Endothelial cell of umbilical vein (primary cell): ENCODE data around the gene CELF2. TPM values are rescaled to one million over a fixed set of nuclear protein-coding genes. Genes with fewer than 3 reads are reported as not detected.

Source experiments
- BruUV-seq: library from RNA; stranded (reverse); fragments of 400-500 nt; replicated peaks from 2 replicates; lab custom pipeline; 2021; lab: Mats Ljungman, UMichigan
- CTCF ChIA-PET: fragments of 300-600, 350-600 bp; sonication (Branson Sonifier 250); formaldehyde crosslinking; loops from one replicate; lab custom pipeline; 2021; ENCODE audit warnings: antibody characterized with exemption, inconsistent platforms; lab: Charles Lee
- POLR2A ChIA-PET: fragments of 300-600, 350-600 bp; sonication (Branson Sonifier 250); formaldehyde crosslinking; loops from one replicate; lab custom pipeline; 2021; ENCODE audit warnings: antibody characterized with exemption, inconsistent platforms; lab: Charles Lee
- DNase-seq: peaks from one replicate; pipeline ENCODE4 v3.0.0-alpha.2; 2011; ENCODE audit warnings: low read depth, low spot score
- FAIRE-seq: peaks from 2 replicates; lab custom pipeline; 2011; peaks lifted over from hg19 to GRCh38; lab: Jason Lieb, UNC
- H2AFZ ChIP-seq: 2 replicates; pipeline ENCODE4 v1.6.0; 2012; ENCODE audit warnings: low read depth, low read length, control low read depth, inconsistent platforms
- H3K27ac ChIP-seq: 2 replicates; pipeline ENCODE4 v1.5.1; 2011; ENCODE audit warnings: low read depth, mild to moderate bottlenecking, control low read depth, low read length, moderate library complexity; ENCODE audit not compliant: insufficient read depth
- H3K27me3 ChIP-seq, 2 experiments: 2 replicates each; pipeline versions ENCODE4 v1.6.0 to v1.6.1; 2011; ENCODE audit warnings: low read length in 2 of 2, mixed read lengths in 1 of 2; ENCODE audit not compliant: control insufficient read depth in 2 of 2, insufficient read depth in 2 of 2
- H3K36me3 ChIP-seq, 2 experiments: 2 replicates in 1 of 2; 3 replicates in 1 of 2; pipeline ENCODE4 v1.5.1; 2011; ENCODE audit warnings: low read length in 2 of 2, mild to moderate bottlenecking in 1 of 2, moderate library complexity in 1 of 2; ENCODE audit not compliant: control insufficient read depth in 2 of 2, insufficient read depth in 2 of 2; ENCODE audit errors: extremely low read depth in 1 of 2
- H3K4me1 ChIP-seq: 3 replicates; pipeline ENCODE4 v1.5.1; 2011; ENCODE audit warnings: mild to moderate bottlenecking, low read length; ENCODE audit not compliant: control insufficient read depth, insufficient read depth; ENCODE audit errors: extremely low read depth
- H3K4me2 ChIP-seq: 2 replicates; pipeline ENCODE4 v1.6.1; 2011; ENCODE audit warnings: low read length, control low read depth, mixed read lengths; ENCODE audit not compliant: insufficient read depth
- H3K4me3 ChIP-seq, 3 experiments: fragments of 200-600 bp in 1 of 3; sonication (generic), shearing (Covaris generic) in 1 of 3; replicated peaks in 1 of 3; 2 replicates each; pipeline ENCODE4 v1.5.1; 2011 to 2016; ENCODE audit warnings: control low read depth in 3 of 3, low read length in 3 of 3, mild to moderate bottlenecking in 2 of 3, inconsistent platforms in 1 of 3, low read depth in 1 of 3, moderate library complexity in 1 of 3; ENCODE audit not compliant: insufficient read depth in 1 of 3
- H3K79me2 ChIP-seq: 2 replicates; pipeline ENCODE4 v1.6.0; 2012; ENCODE audit warnings: low read length, inconsistent platforms; ENCODE audit not compliant: control insufficient read depth, insufficient read depth
- H3K9ac ChIP-seq: replicated peaks from 2 replicates; pipeline ENCODE3; 2011; ENCODE audit warnings: low read length, control low read depth; ENCODE audit not compliant: insufficient read depth; ENCODE audit errors: extremely low read depth
- H3K9me1 ChIP-seq: replicated peaks from 3 replicates; pipeline ENCODE4 v1.6.0; 2011; ENCODE audit warnings: mild to moderate bottlenecking, low read length; ENCODE audit not compliant: control insufficient read depth, insufficient read depth; ENCODE audit errors: extremely low read depth
- H3K9me3 ChIP-seq: replicated peaks from 2 replicates; pipeline ENCODE4 v1.5.1; 2012; ENCODE audit warnings: low read length, inconsistent platforms; ENCODE audit not compliant: control insufficient read depth, insufficient read depth
- H4K20me1 ChIP-seq: replicated peaks from 2 replicates; pipeline ENCODE3; 2011; ENCODE audit warnings: mild to moderate bottlenecking, low read length; ENCODE audit not compliant: control insufficient read depth, insufficient read depth; ENCODE audit errors: extremely low read depth
- EZH2 ChIP-seq: IDR thresholded peaks from 2 replicates; pipeline ENCODE4 v1.6.1; 2012; ENCODE audit warnings: borderline replicate concordance, low read depth, mild to moderate bottlenecking, moderate library complexity, low read length, inconsistent platforms; ENCODE audit not compliant: severe bottlenecking
- GATA2 ChIP-seq: IDR thresholded peaks from 2 replicates; pipeline ENCODE4 v1.7.0; 2011; ENCODE audit warnings: low read depth, mild to moderate bottlenecking, moderate library complexity, mixed read lengths, low read length; ENCODE audit not compliant: insufficient read length, insufficient read depth
- JUN ChIP-seq: IDR thresholded peaks from 2 replicates; pipeline ENCODE4 v1.6.1; 2011; ENCODE audit warnings: borderline replicate concordance, low read depth; ENCODE audit not compliant: insufficient read length, insufficient read depth
- POLR2A ChIP-seq: IDR thresholded peaks from 2 replicates; pipeline ENCODE4 v1.6.1; 2012; ENCODE audit warnings: low read depth, mild to moderate bottlenecking, control low read depth, low read length
- dilution Hi-C: fragments of 300-500 bp; cut with MboI; formaldehyde crosslinking; loops from one replicate; pipeline ENCODE4 v1.15.0; 2019; ENCODE audit warnings: low sequenced_read_pairs; ENCODE audit not compliant: extremely low pct_ligation_motif_present
- intact Hi-C: fragments of 100-400 bp; cut with micrococcal nuclease; formaldehyde crosslinking; loops from one replicate; pipeline ENCODE4 v1.10.0; 2022
- polyA plus RNA-seq, 4 experiments: library from polyadenylated mRNA; depleted of rRNA in 3 of 4; stranded (reverse) in 3 of 4; unstranded in 1 of 4; fragments of >200 nt; gene quantifications; 2 replicates each; pipeline versions ENCODE4 v1.2.1 to v1.2.3, GENCODE V29; 2011 to 2012; ENCODE audit warnings: missing spikeins in 1 of 4
- total RNA-seq: library from RNA; stranded (reverse); gene quantifications from 2 replicates; pipeline ENCODE4 v1.2.3, GENCODE V29; 2021
- TF ChIP-seq, protein P1 (sequence below), 2 donors: IDR thresholded peaks; 1 replicate in 1 of 2; 2 replicates in 1 of 2; pipeline ENCODE4 v1.5.1; 2011; ENCODE audit warnings: low read length in 2 of 2, mild to moderate bottlenecking in 2 of 2, moderate library complexity in 2 of 2, control low read depth in 1 of 2, inconsistent platforms in 1 of 2, low read depth in 1 of 2; ENCODE audit not compliant: insufficient read depth in 1 of 2; ENCODE audit errors: extremely low read depth in 1 of 2
- TF ChIP-seq, protein P2 (sequence below): IDR thresholded peaks from 2 replicates; pipeline ENCODE4 v1.6.1; 2011; ENCODE audit not compliant: insufficient read depth, insufficient read length

CELF2 gene
- total and polyA plus RNA-seq, 2 donors (not counting 3 experiments of a cell fraction or from before 2014, with no cell fraction given), result 21.6 to 42.6 TPM

DNA sequence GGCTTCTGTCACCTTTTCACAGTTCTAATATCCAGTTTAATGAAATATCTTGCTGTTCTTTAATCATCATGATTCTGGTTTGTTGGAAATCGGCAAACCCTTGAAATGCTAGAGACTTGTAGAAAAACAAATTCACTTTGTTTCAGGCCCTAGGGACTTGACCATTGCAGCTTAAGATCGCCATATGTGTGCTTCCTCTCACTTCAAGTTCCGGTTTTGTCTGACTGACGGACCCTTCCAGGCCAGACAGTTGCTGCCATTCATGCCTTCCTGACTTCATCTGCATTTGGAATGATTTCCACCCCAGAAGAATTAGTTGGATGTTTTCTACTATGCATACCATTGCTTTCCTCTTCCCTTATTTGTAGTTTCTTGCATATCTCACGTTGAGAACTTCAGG, 125.6 kb downstream of the CELF2 start:
- H3K4me2 ChIP-seq, result no peak overlapping the region
- FAIRE-seq, result no peak
- H3K4me3 ChIP-seq, result no peak overlapping the region
- intact Hi-C loops (no loop called here), dilution Hi-C loops (no loop called here)
- H4K20me1 ChIP-seq, result no peaks in the 10 kb centered on the region
- no peaks in the 10 kb centered on the region for H3K27me3 ChIP-seq
- POLR2A ChIA-PET, result no interaction called here
- H3K36me3 ChIP-seq, result no peaks in the 10 kb centered on the region
- no peaks in the 10 kb centered on the region for H3K9me3 ChIP-seq
- H3K27ac ChIP-seq, result no peak overlapping the region
- H3K79me2 ChIP-seq, result no peaks in the 10 kb centered on the region
- H3K9me1 ChIP-seq, result no peaks in the 10 kb centered on the region
- CTCF ChIA-PET, result no interaction called here
- H2AFZ ChIP-seq, result no peak overlapping the region
- H3K9ac ChIP-seq, result no peak overlapping the region
- BruUV-seq, result no TSS peak
- H3K4me1 ChIP-seq, result peaks cover 13% of the 10 kb centered on the region
- no peak for TF ChIP-seq POLR2A
- TF ChIP-seq, protein P1, sequence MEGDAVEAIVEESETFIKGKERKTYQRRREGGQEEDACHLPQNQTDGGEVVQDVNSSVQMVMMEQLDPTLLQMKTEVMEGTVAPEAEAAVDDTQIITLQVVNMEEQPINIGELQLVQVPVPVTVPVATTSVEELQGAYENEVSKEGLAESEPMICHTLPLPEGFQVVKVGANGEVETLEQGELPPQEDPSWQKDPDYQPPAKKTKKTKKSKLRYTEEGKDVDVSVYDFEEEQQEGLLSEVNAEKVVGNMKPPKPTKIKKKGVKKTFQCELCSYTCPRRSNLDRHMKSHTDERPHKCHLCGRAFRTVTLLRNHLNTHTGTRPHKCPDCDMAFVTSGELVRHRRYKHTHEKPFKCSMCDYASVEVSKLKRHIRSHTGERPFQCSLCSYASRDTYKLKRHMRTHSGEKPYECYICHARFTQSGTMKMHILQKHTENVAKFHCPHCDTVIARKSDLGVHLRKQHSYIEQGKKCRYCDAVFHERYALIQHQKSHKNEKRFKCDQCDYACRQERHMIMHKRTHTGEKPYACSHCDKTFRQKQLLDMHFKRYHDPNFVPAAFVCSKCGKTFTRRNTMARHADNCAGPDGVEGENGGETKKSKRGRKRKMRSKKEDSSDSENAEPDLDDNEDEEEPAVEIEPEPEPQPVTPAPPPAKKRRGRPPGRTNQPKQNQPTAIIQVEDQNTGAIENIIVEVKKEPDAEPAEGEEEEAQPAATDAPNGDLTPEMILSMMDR (IDR thresholded peaks at IDR 0.05; ENCODE audit: extremely low read depth in 1 of 2, insufficient read depth in 1 of 2, low read depth in 1 of 2, low read length in 2 of 2), result no peak
- TF ChIP-seq EZH2, result no peak
- TF ChIP-seq JUN, result no peak
- TF ChIP-seq, protein P2, sequence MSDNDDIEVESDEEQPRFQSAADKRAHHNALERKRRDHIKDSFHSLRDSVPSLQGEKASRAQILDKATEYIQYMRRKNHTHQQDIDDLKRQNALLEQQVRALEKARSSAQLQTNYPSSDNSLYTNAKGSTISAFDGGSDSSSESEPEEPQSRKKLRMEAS, result no peak
- TF ChIP-seq GATA2, result no peak
- DNase-seq, result no peak
